ENCODE data around the gene LDLRAD4. TPM values are rescaled to one million over a fixed set of nuclear protein-coding genes. Genes with fewer than 3 reads are reported as not detected.

LDLRAD4 gene
- total RNA-seq, 2 experiments from 2014 or later = 28.4 to 30.1 TPM

DNA sequence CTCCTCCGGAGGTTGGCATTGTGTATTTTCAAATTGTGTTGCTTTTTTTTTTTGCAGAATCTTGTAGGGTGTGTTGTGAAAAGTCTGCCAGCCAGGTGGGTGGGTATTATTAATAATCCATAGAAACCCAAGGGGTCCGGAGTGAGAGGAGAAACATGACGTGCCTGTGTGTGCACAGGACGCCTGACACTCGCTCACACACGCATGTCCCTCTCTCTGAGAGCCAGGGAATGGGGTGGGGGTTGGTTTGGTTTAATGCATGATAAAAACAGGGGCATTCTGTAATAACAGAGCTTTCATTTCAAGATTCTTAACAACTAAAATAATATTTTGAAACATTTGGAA is 283.0 kb downstream of the LDLRAD4 start:
- Mint-ChIP-seq H3K27ac (no peak overlapping the region), H3K27me3 (no peaks in the 10 kb centered on the region), H3K9me3 (peaks cover 19% of the 10 kb centered on the region), H3K4me1 (ENCODE audit: low read depth) (peaks cover 39% of the 10 kb centered on the region), H3K4me3 (no peak overlapping the region), H3K36me3 (peaks cover 28% of the 10 kb centered on the region)
- POLR2A ChIA-PET = interaction anchor here (1.8 kb wide), 1 partner anchor 283 kb away, joined by 4 read pairs; the partner anchor contains the start of gene LDLRAD4
- no peak for DNase-seq
- intact Hi-C loops (cut with micrococcal nuclease) = loop anchor here (5.0 kb wide), 1 partner anchor 61 kb away; no protein-coding TSS in a partner anchor
- CTCF ChIA-PET = interaction anchor here (0.6 to 1.8 kb wide), 4 partner anchors 30 to 342 kb away, joined by 3 to 10 read pairs (median 3); no protein-coding TSS in a partner anchor

GRCh38 chr18:13501891-13502290 is 283.3 kb downstream of the LDLRAD4 start:
- DNase-seq = peak; percentile 67
- H3K4me1 Mint-ChIP-seq (ENCODE audit: low read depth) = peaks cover 35% of the 10 kb centered on the region
- intact Hi-C loops (cut with micrococcal nuclease) = loop anchor here (1.0 to 5.0 kb wide), 4 partner anchors 60 to 286 kb away; no protein-coding TSS in a partner anchor
- POLR2A ChIA-PET = interaction anchor here (1.8 kb wide), 1 partner anchor 283 kb away, joined by 4 read pairs; the partner anchor contains the start of gene LDLRAD4
- no peak overlapping the region for H3K4me3 Mint-ChIP-seq
- H3K9me3 Mint-ChIP-seq = peaks cover 19% of the 10 kb centered on the region
- peaks cover 28% of the 10 kb centered on the region for H3K36me3 Mint-ChIP-seq
- CTCF ChIA-PET = interaction anchor here (0.6 to 1.8 kb wide), 5 partner anchors 26 to 342 kb away, joined by 3 to 10 read pairs (median 3); no protein-coding TSS in a partner anchor
- no peaks in the 10 kb centered on the region for H3K27me3 Mint-ChIP-seq
- peak overlapping the region; percentile 38 for H3K27ac Mint-ChIP-seq

DNA sequence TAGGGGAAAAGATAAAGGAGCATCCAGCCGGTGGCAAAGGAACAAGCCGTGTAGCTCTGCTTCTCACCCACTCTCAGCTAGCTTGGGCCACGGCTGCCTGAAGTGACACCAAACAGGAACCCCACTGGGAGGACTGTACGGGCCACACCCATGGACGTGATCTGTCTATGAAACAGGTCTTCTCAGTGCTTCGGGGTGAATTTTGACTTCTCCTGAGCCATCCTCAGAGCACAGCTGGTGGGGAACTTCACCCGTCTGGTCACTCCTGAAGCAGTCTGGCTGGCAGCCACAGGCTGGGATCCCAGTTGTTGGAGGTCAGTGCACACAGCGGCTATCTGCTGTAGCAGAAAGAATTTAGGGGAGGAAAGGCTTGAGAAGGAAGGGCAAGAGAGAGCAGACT is 284.0 kb downstream of the LDLRAD4 start:
- ChIA-PET CTCF (interaction anchor here (0.6 to 1.8 kb wide), 3 partner anchors 27 to 286 kb away, joined by 3 to 10 read pairs (median 3); no protein-coding TSS in a partner anchor), POLR2A (interaction anchor here (0.5 to 1.8 kb wide), 2 partner anchors 284 to 553 kb away, joined by 3 to 4 read pairs; partner anchors contain the start of gene LDLRAD4)
- no peaks in the 10 kb centered on the region for H3K27me3 Mint-ChIP-seq
- no peak overlapping the region for H3K27ac Mint-ChIP-seq
- DNase-seq = no peak
- H3K4me3 Mint-ChIP-seq = no peak overlapping the region
- H3K36me3 Mint-ChIP-seq = peaks cover 26% of the 10 kb centered on the region
- peaks cover 19% of the 10 kb centered on the region for H3K9me3 Mint-ChIP-seq
- H3K4me1 Mint-ChIP-seq (ENCODE audit: low read depth) = peaks cover 37% of the 10 kb centered on the region
- intact Hi-C loops (cut with micrococcal nuclease) = loop anchor here (1.0 to 5.0 kb wide), 4 partner anchors 60 to 286 kb away; no protein-coding TSS in a partner anchor

GRCh38 chr18:13503836-13504235 is 285.3 kb downstream of the LDLRAD4 start:
- DNase-seq = no peak
- Mint-ChIP-seq H3K27ac (no peak overlapping the region), H3K36me3 (peaks cover 17% of the 10 kb centered on the region), H3K27me3 (no peaks in the 10 kb centered on the region), H3K4me3 (no peak overlapping the region), H3K4me1 (ENCODE audit: low read depth) (peaks cover 42% of the 10 kb centered on the region), H3K9me3 (peaks cover 11% of the 10 kb centered on the region)
- POLR2A ChIA-PET = no interaction called here
- intact Hi-C loops (cut with micrococcal nuclease) = loop anchor here (2.0 to 5.0 kb wide), 2 partner anchors 58 to 65 kb away; no protein-coding TSS in a partner anchor
- CTCF ChIA-PET = no interaction called here

DNA sequence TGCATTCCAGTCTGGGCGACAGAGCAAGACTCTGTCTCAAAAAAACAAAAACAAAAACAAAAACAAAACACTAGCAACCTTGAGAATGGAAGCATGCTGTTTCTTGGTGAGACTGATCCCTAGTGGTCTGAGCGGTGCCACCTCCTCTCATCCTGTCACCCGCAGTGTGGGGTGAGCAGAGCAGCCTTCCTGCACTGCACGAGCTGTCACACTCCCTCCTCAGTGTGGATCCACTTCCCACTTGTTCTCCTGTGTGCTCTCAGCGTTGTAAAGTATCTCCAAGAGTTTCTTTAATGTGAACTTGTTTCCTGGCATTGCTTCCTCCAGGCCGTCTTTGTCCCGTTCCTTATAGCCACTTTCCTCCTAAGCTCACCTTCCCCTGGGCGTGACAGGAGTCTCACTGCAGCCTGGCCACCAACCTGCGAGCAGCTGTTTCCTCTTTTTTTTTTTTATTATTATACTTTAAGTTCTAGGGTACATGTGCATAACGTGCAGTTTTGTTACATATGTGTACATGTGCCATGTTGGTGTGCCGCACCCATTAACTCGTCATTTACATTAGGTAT is 287.3 kb downstream of the LDLRAD4 start:
- Mint-ChIP-seq H3K9me3 (no peaks in the 10 kb centered on the region), H3K4me3 (no peak overlapping the region), H3K36me3 (peaks cover 8% of the 10 kb centered on the region), H3K27ac (no peak overlapping the region), H3K27me3 (no peaks in the 10 kb centered on the region), H3K4me1 (ENCODE audit: low read depth) (peaks cover 41% of the 10 kb centered on the region)
- ChIA-PET POLR2A (no interaction called here), CTCF (no interaction called here)
- intact Hi-C loops (cut with micrococcal nuclease) = no loop called here
- DNase-seq = no peak

DNA sequence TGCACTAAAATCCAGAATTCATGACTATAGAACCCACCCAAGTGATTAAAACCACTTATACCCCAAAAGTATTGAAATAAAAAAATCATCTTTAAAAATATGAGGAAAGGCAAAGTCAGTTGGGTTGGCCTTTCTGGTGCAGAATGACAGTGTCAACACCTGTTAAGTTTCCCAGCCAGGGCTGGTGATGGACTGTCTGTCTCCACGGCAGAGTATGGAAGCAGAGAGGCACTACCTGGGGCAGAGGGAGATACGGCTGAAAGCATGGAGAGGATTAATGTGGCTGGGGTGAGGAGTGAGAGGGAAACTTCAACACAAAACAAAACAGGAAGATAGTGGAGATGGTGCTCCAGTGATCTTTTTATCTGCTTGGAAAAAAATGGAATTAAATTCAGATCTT is 292.0 kb downstream of the LDLRAD4 start:
- Mint-ChIP-seq H3K36me3 (peaks cover 9% of the 10 kb centered on the region), H3K9me3 (no peaks in the 10 kb centered on the region), H3K27me3 (no peaks in the 10 kb centered on the region), H3K4me3 (no peak overlapping the region), H3K27ac (no peak overlapping the region), H3K4me1 (ENCODE audit: low read depth) (peaks cover 38% of the 10 kb centered on the region)
- ChIA-PET CTCF (interaction anchor here (0.9 kb wide), 1 partner anchor 119 kb away, joined by 3 read pairs; no protein-coding TSS in a partner anchor), POLR2A (no interaction called here)
- no peak for DNase-seq
- intact Hi-C loops (cut with micrococcal nuclease) = no loop called here

DNA sequence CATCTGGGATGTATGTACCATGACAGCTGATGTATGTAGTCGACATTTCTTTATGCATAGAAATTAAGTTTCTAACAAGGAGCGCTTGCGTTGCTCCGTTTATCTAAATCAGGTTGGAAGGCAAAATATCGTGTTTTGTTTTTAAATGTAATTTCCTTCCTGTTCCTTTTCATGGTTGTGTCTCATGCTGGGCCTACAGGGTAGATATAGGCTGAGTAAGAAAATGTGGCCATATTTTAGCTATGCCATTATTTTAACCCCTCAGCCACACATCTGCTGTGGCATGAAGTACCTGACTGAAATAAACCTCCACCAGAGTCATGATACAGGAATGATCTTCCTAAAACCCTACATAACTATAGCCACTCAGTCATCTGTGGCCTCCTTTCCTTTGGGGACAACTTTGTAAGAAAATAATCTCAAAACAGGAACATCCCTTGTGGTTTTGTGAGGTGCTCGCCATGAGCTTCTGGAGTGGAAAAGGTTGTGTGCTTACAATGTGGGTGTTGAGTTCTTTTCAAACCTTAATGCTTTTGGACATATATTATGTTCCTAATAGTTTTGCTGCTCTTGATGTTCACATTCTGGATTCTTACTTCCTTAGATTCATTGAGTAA is 293.5 kb downstream of the LDLRAD4 start:
- ChIA-PET CTCF (interaction anchor here (1.6 kb wide), 1 partner anchor 301 kb away, joined by 5 read pairs; no protein-coding TSS in a partner anchor), POLR2A (no interaction called here)
- Mint-ChIP-seq H3K27ac (no peak overlapping the region), H3K36me3 (peaks cover 18% of the 10 kb centered on the region), H3K27me3 (no peaks in the 10 kb centered on the region), H3K4me1 (ENCODE audit: low read depth) (peaks cover 34% of the 10 kb centered on the region), H3K9me3 (peaks cover under 1% of the 10 kb centered on the region), H3K4me3 (no peak overlapping the region)
- DNase-seq = no peak
- intact Hi-C loops (cut with micrococcal nuclease) = no loop called here

GRCh38 chr18:13513021-13513420 is 294.5 kb downstream of the LDLRAD4 start:
- Mint-ChIP-seq H3K9me3 (peaks cover 4% of the 10 kb centered on the region), H3K4me3 (no peak overlapping the region), H3K4me1 (ENCODE audit: low read depth) (peaks cover 27% of the 10 kb centered on the region), H3K27ac (no peak overlapping the region), H3K36me3 (peaks cover 26% of the 10 kb centered on the region), H3K27me3 (no peaks in the 10 kb centered on the region)
- POLR2A ChIA-PET = no interaction called here
- CTCF ChIA-PET = interaction anchor here (1.0 to 1.6 kb wide), 2 partner anchors 43 to 300 kb away, joined by 3 to 5 read pairs; no protein-coding TSS in a partner anchor
- no peak for DNase-seq
- intact Hi-C loops (cut with micrococcal nuclease) = no loop called here

DNA sequence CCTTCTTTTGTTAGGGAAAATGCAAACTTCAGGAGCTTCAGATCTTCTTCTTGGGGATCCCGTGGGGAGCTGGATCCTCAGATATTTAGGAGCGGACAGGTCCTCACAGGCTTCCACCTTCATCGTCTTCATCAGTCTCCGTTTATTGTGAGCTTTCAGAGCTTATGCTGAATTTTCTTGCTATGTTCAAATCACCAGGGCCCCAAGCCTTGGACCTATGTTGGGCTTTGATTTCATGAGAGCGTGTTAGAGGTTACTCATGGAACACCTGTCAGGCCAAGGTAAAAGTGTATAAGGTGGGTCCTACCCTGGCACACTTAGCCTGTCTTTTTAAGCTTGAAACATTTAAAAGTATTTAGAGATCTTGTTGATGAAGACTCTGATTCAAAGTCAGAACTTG is 294.9 kb downstream of the LDLRAD4 start:
- Mint-ChIP-seq H3K4me1 (ENCODE audit: low read depth) (peaks cover 27% of the 10 kb centered on the region), H3K36me3 (peaks cover 30% of the 10 kb centered on the region), H3K4me3 (no peak overlapping the region), H3K27me3 (no peaks in the 10 kb centered on the region), H3K9me3 (peaks cover 8% of the 10 kb centered on the region), H3K27ac (no peak overlapping the region)
- intact Hi-C loops (cut with micrococcal nuclease) = no loop called here
- DNase-seq = no peak
- CTCF ChIA-PET = interaction anchor here (1.0 to 1.6 kb wide), 2 partner anchors 42 to 299 kb away, joined by 3 to 5 read pairs; no protein-coding TSS in a partner anchor
- POLR2A ChIA-PET = no interaction called here

- Mint-ChIP-seq H3K27me3 (no peaks in the 10 kb centered on the region), H3K4me3 (no peak overlapping the region), H3K27ac (no peak overlapping the region), H3K9me3 (peaks cover 9% of the 10 kb centered on the region), H3K4me1 (ENCODE audit: low read depth) (peaks cover 27% of the 10 kb centered on the region), H3K36me3 (peaks cover 37% of the 10 kb centered on the region)
- DNase-seq = no peak
- intact Hi-C loops (cut with micrococcal nuclease) = no loop called here
- ChIA-PET CTCF (no interaction called here), POLR2A (no interaction called here)
Measured at GRCh38 chr18:13514558-13514957, 296.0 kb downstream of the LDLRAD4 start.

- no peak overlapping the region for H3K4me3 Mint-ChIP-seq
- H3K27me3 Mint-ChIP-seq = no peaks in the 10 kb centered on the region
- no peak overlapping the region for H3K27ac Mint-ChIP-seq
- CTCF ChIA-PET = no interaction called here
- peaks cover 14% of the 10 kb centered on the region for H3K4me1 Mint-ChIP-seq (ENCODE audit: low read depth)
- DNase-seq = no peak
- POLR2A ChIA-PET = no interaction called here
- H3K9me3 Mint-ChIP-seq = peaks cover 9% of the 10 kb centered on the region
- H3K36me3 Mint-ChIP-seq = peaks cover 33% of the 10 kb centered on the region
- intact Hi-C loops (cut with micrococcal nuclease) = no loop called here
Measured at GRCh38 chr18:13516855-13517254, 298.3 kb downstream of the LDLRAD4 start.

DNA sequence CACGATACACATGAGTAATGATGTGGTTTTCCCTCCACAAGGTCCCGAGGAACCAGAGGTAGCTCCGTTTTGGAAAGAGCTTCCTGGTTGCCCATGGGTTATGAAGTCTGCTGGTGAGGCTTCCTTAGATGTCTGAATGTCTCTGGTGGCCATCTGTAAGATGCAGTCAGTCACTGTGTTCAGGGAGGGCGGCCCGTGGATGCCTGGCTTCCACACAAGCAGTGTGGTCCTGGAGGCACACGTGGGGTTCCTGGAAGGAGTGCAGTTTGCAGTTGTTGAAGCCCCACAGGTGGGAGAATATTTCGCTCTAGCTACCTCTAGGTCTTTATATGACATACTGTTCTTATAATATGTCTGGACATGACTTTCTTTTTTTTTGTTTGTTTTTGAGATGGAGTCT is 298.8 kb downstream of the LDLRAD4 start:
- DNase-seq = no peak
- ChIA-PET POLR2A (no interaction called here), CTCF (no interaction called here)
- no peaks in the 10 kb centered on the region for H3K27me3 Mint-ChIP-seq
- H3K4me3 Mint-ChIP-seq = no peak overlapping the region
- peaks cover 9% of the 10 kb centered on the region for H3K4me1 Mint-ChIP-seq (ENCODE audit: low read depth)
- no peak overlapping the region for H3K27ac Mint-ChIP-seq
- intact Hi-C loops (cut with micrococcal nuclease) = no loop called here
- peaks cover 33% of the 10 kb centered on the region for H3K36me3 Mint-ChIP-seq
- peaks cover 9% of the 10 kb centered on the region for H3K9me3 Mint-ChIP-seq
